Neural cell (in vitro differentiated cells): Measurements from ENCODE around the gene RNF148. TPM values are rescaled to one million over a fixed set of nuclear protein-coding genes. Genes with fewer than 3 reads are reported as not detected.

Experiments
- H2AFZ ChIP-seq: fragments of 200-600, 300-800 bp; sonication (generic), shearing (Covaris generic); 2 replicates; pipeline ENCODE4 v1.6.0; 2014; ENCODE audit warnings: low read depth, mild to moderate bottlenecking, antibody characterized with exemption, low read length, moderate library complexity
- H3F3A ChIP-seq: fragments of 200-600 bp; shearing (Covaris generic); 2 replicates; pipeline ENCODE4 v1.6.1; 2016; ENCODE audit warnings: mild to moderate bottlenecking, moderate library complexity, mixed read lengths, antibody characterized with exemption, low read length; ENCODE audit not compliant: insufficient read depth, poor library complexity, severe bottlenecking
- H3K27ac ChIP-seq: fragments of 200-600, 300-800 bp; sonication (generic), shearing (Covaris generic); 2 replicates; pipeline ENCODE4 v1.5.1; 2014; ENCODE audit warnings: mild to moderate bottlenecking, low read length, moderate library complexity
- H3K27me3 ChIP-seq: fragments of 300-800, 200-600 bp; sonication (generic), shearing (Covaris generic); 2 replicates; pipeline ENCODE4 v1.6.0; 2014; ENCODE audit warnings: mild to moderate bottlenecking, low read depth, low read length, moderate library complexity; ENCODE audit not compliant: insufficient read depth
- H3K36me3 ChIP-seq: fragments of 300-800, 200-600 bp; sonication (generic), shearing (Covaris generic); 2 replicates; pipeline ENCODE4 v1.5.1; 2014; ENCODE audit warnings: mild to moderate bottlenecking, antibody characterized with exemption, low read length, moderate library complexity; ENCODE audit not compliant: insufficient read depth
- H3K4me2 ChIP-seq: fragments of 300-800, 200-600 bp; sonication (generic), shearing (Covaris generic); 2 replicates; pipeline ENCODE4 v1.6.0; 2014; ENCODE audit warnings: mild to moderate bottlenecking, low read length
- H3K4me3 ChIP-seq: fragments of 300-800, 200-600 bp; sonication (generic), shearing (Covaris generic); 2 replicates; pipeline ENCODE4 v1.5.1; 2014; ENCODE audit warnings: mild to moderate bottlenecking, low read length, moderate library complexity
- H3K79me2 ChIP-seq: fragments of 200-600 bp; shearing (Covaris generic); replicated peaks from 2 replicates; pipeline ENCODE4 v1.6.0; 2014; ENCODE audit warnings: mild to moderate bottlenecking, low read length, moderate library complexity; ENCODE audit not compliant: insufficient read depth
- H3K9ac ChIP-seq: fragments of 300-800, 200-600 bp; sonication (generic), shearing (Covaris generic); 2 replicates; pipeline ENCODE4 v1.6.1; 2016; ENCODE audit warnings: mild to moderate bottlenecking, low read length, mixed read lengths
- H3K9me2 ChIP-seq: fragments of 200-600 bp; shearing (Covaris generic); 2 replicates; pipeline ENCODE4 v1.6.1; 2016; ENCODE audit warnings: mild to moderate bottlenecking, low read length, mixed read lengths; ENCODE audit not compliant: insufficient read depth
- H3K9me3 ChIP-seq: fragments of 200-600, 300-800 bp; sonication (generic), shearing (Covaris generic); 2 replicates; pipeline ENCODE4 v1.6.1; 2016; ENCODE audit warnings: mild to moderate bottlenecking, mixed run types, low read length, moderate library complexity, mixed read lengths
- H4K20me1 ChIP-seq: fragments of 200-600 bp; shearing (Covaris generic); 2 replicates; pipeline ENCODE4 v1.6.1; 2016; ENCODE audit warnings: mild to moderate bottlenecking, mixed run types; ENCODE audit not compliant: insufficient read depth
- EP300 ChIP-seq: fragments of 450-650 bp; conservative IDR thresholded peaks from 2 replicates; pipeline ENCODE4 v1.6.1; 2014; ENCODE audit warnings: antibody characterized with exemption, mild to moderate bottlenecking, moderate library complexity; ENCODE audit not compliant: poor library complexity, severe bottlenecking
- EZH2 ChIP-seq: fragments of 200-600, 300-800 bp; shearing (Covaris generic), sonication (generic); IDR thresholded peaks from 2 replicates; pipeline ENCODE4 v1.6.1; 2014; ENCODE audit warnings: antibody characterized with exemption, low read length, borderline replicate concordance, mild to moderate bottlenecking; ENCODE audit not compliant: insufficient read depth, poor library complexity, severe bottlenecking
- MXI1 ChIP-seq: fragments of 450-650 bp; conservative IDR thresholded peaks from 2 replicates; pipeline ENCODE4 v1.6.1; 2014; ENCODE audit warnings: antibody characterized with exemption, mild to moderate bottlenecking; ENCODE audit not compliant: poor library complexity, severe bottlenecking
- POLR2AphosphoS5 ChIP-seq: IDR thresholded peaks from 2 replicates; pipeline ENCODE4 v1.6.1; 2012
- RAD21 ChIP-seq: fragments of 450-650 bp; conservative IDR thresholded peaks from 2 replicates; pipeline ENCODE4 v1.6.1; 2014; ENCODE audit warnings: antibody characterized with exemption, mild to moderate bottlenecking, moderate library complexity
- SMC3 ChIP-seq: fragments of 450-650 bp; conservative IDR thresholded peaks from 2 replicates; pipeline ENCODE4 v1.6.1; 2014; ENCODE audit warnings: antibody characterized with exemption, mild to moderate bottlenecking, moderate library complexity; ENCODE audit not compliant: poor library complexity
- TAF1 ChIP-seq: IDR thresholded peaks from 2 replicates; pipeline ENCODE4 v1.6.1; 2012; ENCODE audit warnings: low read depth
- polyA plus RNA-seq: library from polyadenylated mRNA; depleted of rRNA; stranded (reverse); fragments of >200 nt; gene quantifications from 2 replicates; pipeline ENCODE4 v1.2.3, GENCODE V29; 2014
- small RNA-seq, 3 experiments: library from RNA; depleted of rRNA; stranded (forward); fragments of <200 nt; gene quantifications; one replicate each; pipeline ENCODE3, GENCODE V24; 2012
- TF ChIP-seq, protein P1 (sequence below): IDR thresholded peaks from 2 replicates; pipeline ENCODE4 v1.6.1; 2012; ENCODE audit warnings: borderline replicate concordance
- TF ChIP-seq, protein P2 (sequence below): fragments of 450-650 bp; IDR thresholded peaks from 2 replicates; pipeline ENCODE4 v1.5.1; 2014; ENCODE audit warnings: antibody characterized with exemption, mild to moderate bottlenecking, moderate library complexity; ENCODE audit not compliant: poor library complexity, severe bottlenecking

The RNF148 gene
- polyA plus RNA-seq, 1 donor from 2014 or later: 0.25 TPM

- H2AFZ ChIP-seq: no peak overlapping the region
Observed at GRCh38 chr7:122653685-122654084, 49.0 kb downstream of the RNF148 start.

DNA sequence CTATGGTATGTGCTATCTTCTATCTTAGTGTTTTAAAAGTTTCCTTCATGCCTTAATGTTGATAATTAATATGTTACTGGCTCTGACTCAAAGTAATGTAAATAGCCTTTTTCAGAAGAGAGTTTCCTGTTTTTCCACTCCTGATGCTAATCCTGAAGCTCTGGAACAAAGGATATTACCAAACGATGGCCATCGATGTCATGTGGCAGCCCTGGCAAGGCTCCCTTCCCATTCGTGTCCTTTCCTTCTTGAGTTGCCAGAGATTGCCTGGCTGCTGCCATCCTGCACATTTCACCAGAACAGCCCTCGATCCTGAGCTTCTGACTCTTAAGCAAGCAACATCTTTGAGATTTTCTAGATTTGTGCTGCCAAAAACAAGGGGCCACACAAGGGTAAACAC, 49.8 kb downstream of the RNF148 start:
- Histone ChIP-seq H3K36me3 (no peaks in the 10 kb centered on the region), H3K4me2 (no peak overlapping the region), H3K27me3 (no peaks in the 10 kb centered on the region), H3K79me2 (no peaks in the 10 kb centered on the region), H3K9me2 (no peaks in the 10 kb centered on the region), H3F3A (no peaks in the 10 kb centered on the region), H3K4me3 (no peak overlapping the region), H4K20me1 (no peaks in the 10 kb centered on the region), H3K27ac (no peak overlapping the region), H3K9me3 (no peaks in the 10 kb centered on the region), H2AFZ (no peak overlapping the region), H3K9ac (no peak overlapping the region)
- TF ChIP-seq MXI1 (no peak), POLR2AphosphoS5 (no peak), EP300 (no peak), RAD21 (no peak), EZH2 (no peak)
- TF ChIP-seq, protein P1, sequence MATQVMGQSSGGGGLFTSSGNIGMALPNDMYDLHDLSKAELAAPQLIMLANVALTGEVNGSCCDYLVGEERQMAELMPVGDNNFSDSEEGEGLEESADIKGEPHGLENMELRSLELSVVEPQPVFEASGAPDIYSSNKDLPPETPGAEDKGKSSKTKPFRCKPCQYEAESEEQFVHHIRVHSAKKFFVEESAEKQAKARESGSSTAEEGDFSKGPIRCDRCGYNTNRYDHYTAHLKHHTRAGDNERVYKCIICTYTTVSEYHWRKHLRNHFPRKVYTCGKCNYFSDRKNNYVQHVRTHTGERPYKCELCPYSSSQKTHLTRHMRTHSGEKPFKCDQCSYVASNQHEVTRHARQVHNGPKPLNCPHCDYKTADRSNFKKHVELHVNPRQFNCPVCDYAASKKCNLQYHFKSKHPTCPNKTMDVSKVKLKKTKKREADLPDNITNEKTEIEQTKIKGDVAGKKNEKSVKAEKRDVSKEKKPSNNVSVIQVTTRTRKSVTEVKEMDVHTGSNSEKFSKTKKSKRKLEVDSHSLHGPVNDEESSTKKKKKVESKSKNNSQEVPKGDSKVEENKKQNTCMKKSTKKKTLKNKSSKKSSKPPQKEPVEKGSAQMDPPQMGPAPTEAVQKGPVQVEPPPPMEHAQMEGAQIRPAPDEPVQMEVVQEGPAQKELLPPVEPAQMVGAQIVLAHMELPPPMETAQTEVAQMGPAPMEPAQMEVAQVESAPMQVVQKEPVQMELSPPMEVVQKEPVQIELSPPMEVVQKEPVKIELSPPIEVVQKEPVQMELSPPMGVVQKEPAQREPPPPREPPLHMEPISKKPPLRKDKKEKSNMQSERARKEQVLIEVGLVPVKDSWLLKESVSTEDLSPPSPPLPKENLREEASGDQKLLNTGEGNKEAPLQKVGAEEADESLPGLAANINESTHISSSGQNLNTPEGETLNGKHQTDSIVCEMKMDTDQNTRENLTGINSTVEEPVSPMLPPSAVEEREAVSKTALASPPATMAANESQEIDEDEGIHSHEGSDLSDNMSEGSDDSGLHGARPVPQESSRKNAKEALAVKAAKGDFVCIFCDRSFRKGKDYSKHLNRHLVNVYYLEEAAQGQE: no peak

More at GRCh38 chr7:122653685-122654084, 49.0 kb downstream of the RNF148 start:
- no peak overlapping the region for H3K4me2 ChIP-seq
- no peak overlapping the region for H3K27ac ChIP-seq
- H3K9me3 ChIP-seq: no peaks in the 10 kb centered on the region
- no peaks in the 10 kb centered on the region for H3F3A ChIP-seq
- no peak overlapping the region for H3K9ac ChIP-seq
- TF ChIP-seq, protein P1: no peak
- TF ChIP-seq RAD21 (no peak), MXI1 (no peak), EP300 (no peak), POLR2AphosphoS5 (no peak), EZH2 (no peak), TAF1 (no peak), SMC3 (no peak)
- TF ChIP-seq, protein P2, sequence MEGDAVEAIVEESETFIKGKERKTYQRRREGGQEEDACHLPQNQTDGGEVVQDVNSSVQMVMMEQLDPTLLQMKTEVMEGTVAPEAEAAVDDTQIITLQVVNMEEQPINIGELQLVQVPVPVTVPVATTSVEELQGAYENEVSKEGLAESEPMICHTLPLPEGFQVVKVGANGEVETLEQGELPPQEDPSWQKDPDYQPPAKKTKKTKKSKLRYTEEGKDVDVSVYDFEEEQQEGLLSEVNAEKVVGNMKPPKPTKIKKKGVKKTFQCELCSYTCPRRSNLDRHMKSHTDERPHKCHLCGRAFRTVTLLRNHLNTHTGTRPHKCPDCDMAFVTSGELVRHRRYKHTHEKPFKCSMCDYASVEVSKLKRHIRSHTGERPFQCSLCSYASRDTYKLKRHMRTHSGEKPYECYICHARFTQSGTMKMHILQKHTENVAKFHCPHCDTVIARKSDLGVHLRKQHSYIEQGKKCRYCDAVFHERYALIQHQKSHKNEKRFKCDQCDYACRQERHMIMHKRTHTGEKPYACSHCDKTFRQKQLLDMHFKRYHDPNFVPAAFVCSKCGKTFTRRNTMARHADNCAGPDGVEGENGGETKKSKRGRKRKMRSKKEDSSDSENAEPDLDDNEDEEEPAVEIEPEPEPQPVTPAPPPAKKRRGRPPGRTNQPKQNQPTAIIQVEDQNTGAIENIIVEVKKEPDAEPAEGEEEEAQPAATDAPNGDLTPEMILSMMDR: no peak
- H4K20me1 ChIP-seq: no peaks in the 10 kb centered on the region
- H3K36me3 ChIP-seq: no peaks in the 10 kb centered on the region
- no peaks in the 10 kb centered on the region for H3K27me3 ChIP-seq
- H3K4me3 ChIP-seq: no peak overlapping the region
- H3K9me2 ChIP-seq: no peaks in the 10 kb centered on the region
- no peaks in the 10 kb centered on the region for H3K79me2 ChIP-seq

Small RNAs within 50 kb of the gene (small RNA-seq; reads per million reads assigned to genes)
- 0 reads per million in 3 experiments for gene AC006463.1

Other genes starting within 250 kb of the RNF148 start
- not detected in 2 replicates for gene RNF133, start 3.8 kb downstream of the RNF148 start, polyA plus RNA-seq
- gene CADPS2, start 183.5 kb upstream of the RNF148 start, polyA plus RNA-seq: 5.0 and 5.9 TPM in 2 replicates